ENCODE measurements around the gene ITPR2.

The ITPR2 gene

GRCh38 chr12:26389343-26389742, 443.7 kb downstream of the ITPR2 start:
- no peak for DNase-seq (ENCODE audit: low read depth)

GRCh38 chr12:26384536-26384935, 448.5 kb downstream of the ITPR2 start:
- DNase-seq (ENCODE audit: low read depth): no peak

GRCh38 chr12:26383041-26383440, 450.0 kb downstream of the ITPR2 start:
- no peak for DNase-seq (ENCODE audit: low read depth)

GRCh38 chr12:26380897-26381296, 452.1 kb downstream of the ITPR2 start:
- DNase-seq (ENCODE audit: low read depth): no peak

- no peak for DNase-seq (ENCODE audit: low read depth)
Observed at GRCh38 chr12:26379777-26380467, 453.1 kb downstream of the ITPR2 start.

GRCh38 chr12:26378711-26379110, 454.3 kb downstream of the ITPR2 start:
- DNase-seq (ENCODE audit: low read depth): no peak

GRCh38 chr12:26374934-26375680, 457.9 kb downstream of the ITPR2 start:
- no peak for DNase-seq (ENCODE audit: low read depth)

- no peak for DNase-seq (ENCODE audit: low read depth)
Observed at GRCh38 chr12:26373606-26374495, 459.1 kb downstream of the ITPR2 start.

GRCh38 chr12:26372866-26373265, 460.1 kb downstream of the ITPR2 start:
- DNase-seq (ENCODE audit: low read depth): no peak

- no peak for DNase-seq (ENCODE audit: low read depth)
Observed at GRCh38 chr12:26370098-26370497, 462.9 kb downstream of the ITPR2 start.

- no peak for DNase-seq (ENCODE audit: low read depth)
Observed at GRCh38 chr12:26369588-26369987, 463.4 kb downstream of the ITPR2 start.

- DNase-seq (ENCODE audit: low read depth): no peak
Observed at GRCh38 chr12:26367991-26368730, 464.8 kb downstream of the ITPR2 start.

- DNase-seq (ENCODE audit: low read depth): no peak
Observed at GRCh38 chr12:26361964-26362363, 471.0 kb downstream of the ITPR2 start.

- no peak for DNase-seq (ENCODE audit: low read depth)
Observed at GRCh38 chr12:26360062-26360461, 472.9 kb downstream of the ITPR2 start.

- DNase-seq (ENCODE audit: low read depth): no peak
Observed at GRCh38 chr12:26359576-26359975, 473.4 kb downstream of the ITPR2 start.

- DNase-seq (ENCODE audit: low read depth): no peak
Observed at GRCh38 chr12:26358651-26359050, 474.3 kb downstream of the ITPR2 start.

GRCh38 chr12:26347300-26347699, 485.7 kb downstream of the ITPR2 start:
- no peak for DNase-seq (ENCODE audit: low read depth)

GRCh38 chr12:26346736-26347135, 486.3 kb downstream of the ITPR2 start:
- no peak for DNase-seq (ENCODE audit: low read depth)

GRCh38 chr12:26345471-26346003, 487.5 kb downstream of the ITPR2 start:
- no peak for DNase-seq (ENCODE audit: low read depth)

- DNase-seq (ENCODE audit: low read depth): no peak
Observed at GRCh38 chr12:26341491-26341890, 491.5 kb downstream of the ITPR2 start.

- no peak for DNase-seq (ENCODE audit: low read depth)
Observed at GRCh38 chr12:26340649-26341048, 492.3 kb downstream of the ITPR2 start.

GRCh38 chr12:26339976-26340375, 493.0 kb downstream of the ITPR2 start:
- no peak for DNase-seq (ENCODE audit: low read depth)

Measured in activated gamma-delta T cell treated with anti-CD3 and anti-CD28 coated beads, Interleukin-2, amount 50 U/mL, for 16 hours (primary cell).